DMS114 treated with DMSO at 0.1 percent for 48 hours (cell line): Measurements from ENCODE around the gene PARP12.
A peak's percentile ranks its signal among the peaks of the same experiment; 100 is the strongest.
"Not testable (repeated sequence)": the region's sequence is repeated elsewhere in the genome, so short reads cannot be mapped to it uniquely, and the experiment has no call there.

Experiments used
- DNase-seq: peaks from one replicate; lab custom pipeline; 2025; ENCODE audit not compliant: unreplicated experiment; lab: John Stamatoyannopoulos, UW

Gene PARP12

DNA sequence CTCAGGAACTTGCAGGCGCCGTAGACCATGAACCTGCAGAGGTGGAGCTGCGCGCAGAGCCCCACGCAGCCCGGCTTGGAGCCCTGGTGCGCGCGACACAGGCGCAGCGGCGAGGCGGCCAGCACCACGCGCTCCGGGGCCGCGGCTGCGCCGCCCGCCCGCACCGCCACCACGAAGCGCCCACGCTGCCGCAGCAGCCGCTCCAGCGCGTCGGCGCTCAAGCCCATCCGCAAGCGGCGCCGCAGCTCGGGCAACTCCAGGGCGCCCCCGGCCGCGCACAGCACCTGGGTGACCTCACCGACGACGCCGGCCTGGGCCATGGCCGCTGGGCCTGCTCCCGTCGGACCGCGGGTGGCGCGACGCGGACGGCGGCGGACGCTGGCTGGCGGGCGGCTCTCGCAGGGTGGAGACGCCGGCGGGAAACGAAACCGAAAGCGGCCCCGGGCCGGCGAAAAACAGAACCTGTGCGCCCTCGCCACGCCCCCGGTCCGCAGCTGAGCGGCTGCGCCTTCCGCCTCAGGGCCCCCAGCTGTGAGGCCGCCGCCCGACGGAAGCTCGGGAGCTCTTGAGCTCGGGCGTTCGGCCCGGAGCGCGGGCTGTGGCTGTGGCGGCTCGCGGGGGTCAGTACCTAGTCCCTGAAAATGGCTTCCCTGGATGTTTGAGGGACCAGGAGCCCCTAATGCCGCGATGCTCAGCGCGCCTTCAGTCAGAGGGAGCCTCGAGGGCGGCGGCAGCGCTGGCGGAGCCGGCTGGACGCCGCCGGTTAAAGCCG, at the start of gene PARP12:
Gene PARP12, minus strand, starts transcription at position 424 of the 772 bp plus-strand sequence. Its CDS starts 104 bp downstream, at position 320.
- DNase-seq: peak; percentile 13

DNA sequence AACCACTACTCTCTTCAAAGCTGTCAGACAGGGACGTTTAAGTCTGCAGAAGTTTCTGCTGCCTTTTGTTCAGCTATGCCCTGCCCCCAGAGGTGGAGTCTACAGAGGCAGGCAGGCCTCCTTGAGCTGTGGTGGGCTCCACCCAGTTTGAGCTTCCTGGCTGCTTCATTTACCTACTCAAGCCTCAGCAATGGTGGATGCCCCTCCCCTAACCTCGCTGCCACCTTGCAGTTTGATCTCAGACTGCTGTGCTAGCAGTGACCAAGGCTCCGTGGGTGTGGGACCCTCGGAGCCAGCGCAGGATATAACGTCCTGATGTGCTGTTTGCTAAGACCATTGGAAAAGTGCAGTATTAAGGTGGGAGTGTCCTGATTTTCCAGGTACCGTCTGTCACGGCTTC, 46.0 kb upstream of the PARP12 start:
- not testable (repeated sequence) for DNase-seq

DNA sequence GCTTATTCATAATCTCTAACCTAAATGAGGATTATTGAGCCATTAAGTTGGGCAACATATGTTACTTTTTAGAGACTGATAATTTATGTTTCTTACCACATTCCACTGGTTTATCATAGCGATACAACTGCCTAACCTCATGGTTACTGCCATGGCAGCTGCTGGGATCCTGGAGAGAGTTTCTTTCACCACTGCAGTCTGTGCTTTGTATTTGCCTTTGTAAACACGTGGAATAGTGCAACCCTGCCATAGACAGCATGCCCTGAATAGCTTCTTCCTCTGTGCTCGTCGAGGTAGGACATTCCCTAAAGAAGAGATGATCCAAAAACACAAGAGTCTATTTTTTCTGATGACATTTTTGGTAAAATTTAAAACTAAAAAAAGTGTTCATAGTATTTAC, 33.7 kb upstream of the PARP12 start:
- no peak for DNase-seq

- DNase-seq: no peak
These were observed 30.6 kb upstream of the PARP12 start for GRCh38 chr7:140093375-140093774.

GRCh38 chr7:140085447-140085846, 22.7 kb upstream of the PARP12 start:
- DNase-seq: no peak

GRCh38 chr7:140084972-140085371, 22.2 kb upstream of the PARP12 start:
- no peak for DNase-seq

DNA sequence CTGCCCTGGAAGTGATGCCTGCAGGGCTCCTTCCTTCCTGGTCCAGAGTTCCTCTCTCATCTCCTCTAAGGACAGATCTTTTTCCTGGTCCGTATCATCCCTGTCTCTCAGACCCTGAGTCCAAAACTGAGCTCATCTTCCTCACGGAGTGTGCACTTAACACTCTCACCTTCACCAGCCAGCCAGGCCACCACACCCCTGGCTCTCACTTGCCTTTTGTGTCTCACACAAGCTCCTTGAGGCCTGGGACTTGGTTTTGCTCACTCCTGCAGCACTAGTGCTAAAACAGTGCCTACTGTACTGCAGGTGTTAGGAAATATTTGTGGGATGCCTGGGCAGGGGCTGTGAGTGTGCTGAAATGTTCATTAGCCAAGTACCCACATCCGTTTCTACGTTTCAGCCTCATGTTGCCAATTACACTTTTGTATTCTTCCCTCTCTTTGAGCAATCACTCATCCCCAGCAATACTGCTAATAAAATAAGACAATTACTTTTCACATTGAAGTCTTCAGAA, 21.4 kb upstream of the PARP12 start:
- DNase-seq: no peak

DNA sequence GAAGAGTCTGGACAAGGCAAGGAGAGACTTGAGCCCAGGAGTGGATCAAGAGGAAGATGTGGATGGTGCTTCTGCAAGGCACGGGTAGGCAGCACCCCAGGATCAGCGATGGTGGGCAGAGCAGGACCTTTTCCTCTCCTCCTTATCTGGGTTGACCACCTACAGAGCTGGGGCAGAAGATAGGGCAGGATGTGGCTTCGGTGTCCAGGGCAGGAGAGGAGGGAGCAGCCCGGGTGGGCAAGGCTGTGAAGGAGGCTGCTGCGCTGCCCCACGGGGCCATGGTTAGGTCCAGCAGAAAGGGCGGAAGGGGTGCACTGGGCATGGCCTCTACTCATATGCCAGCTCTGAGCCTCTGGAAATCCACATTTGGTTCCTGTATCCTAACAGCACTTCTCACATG, 20.0 kb upstream of the PARP12 start:
- DNase-seq: no peak

GRCh38 chr7:140081774-140082425, 19.1 kb upstream of the PARP12 start:
- DNase-seq: no peak

DNA sequence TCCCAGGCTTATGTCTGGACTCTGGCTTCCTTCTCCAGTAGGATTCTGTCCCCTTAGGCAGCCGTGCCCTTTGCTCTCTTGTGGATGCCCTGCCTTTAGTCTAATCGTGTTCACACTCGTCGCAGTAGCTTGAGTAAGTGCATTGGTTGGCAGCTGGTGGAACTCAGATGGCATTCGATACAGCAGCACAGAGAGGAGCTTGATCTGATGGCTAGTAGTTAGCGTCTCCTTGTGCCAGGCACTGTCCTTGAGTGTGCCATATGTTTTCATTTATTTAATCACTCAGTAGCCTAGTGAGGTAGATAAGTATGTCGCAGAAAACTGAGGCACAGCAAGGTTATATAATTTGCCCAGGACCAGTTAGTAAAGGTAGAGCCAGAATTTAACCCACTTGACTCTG, 18.2 kb upstream of the PARP12 start:
- DNase-seq: no peak

- DNase-seq: no peak
These were observed 16.4 kb upstream of the PARP12 start for GRCh38 chr7:140079121-140079536.

GRCh38 chr7:140078392-140078791, 15.6 kb upstream of the PARP12 start:
- no peak for DNase-seq

DNA sequence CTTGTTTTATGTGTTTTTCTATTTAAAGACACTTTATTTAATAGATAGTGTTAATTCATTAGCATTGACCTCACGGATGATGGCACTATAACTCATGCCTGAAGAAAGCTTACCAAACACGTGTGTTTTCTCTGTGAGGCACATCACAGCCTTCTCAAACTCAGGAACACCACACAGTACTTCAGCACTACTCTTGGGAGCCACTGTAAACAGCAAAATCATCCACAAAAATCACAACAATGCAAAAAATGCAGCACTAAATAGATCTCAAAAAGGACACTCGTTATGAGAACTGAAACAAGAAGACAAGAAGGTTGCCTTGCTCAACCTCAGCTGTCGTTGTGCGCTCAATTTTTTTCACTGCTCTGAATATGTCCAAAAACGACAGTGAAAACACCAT, 12.0 kb upstream of the PARP12 start:
- no peak for DNase-seq

DNA sequence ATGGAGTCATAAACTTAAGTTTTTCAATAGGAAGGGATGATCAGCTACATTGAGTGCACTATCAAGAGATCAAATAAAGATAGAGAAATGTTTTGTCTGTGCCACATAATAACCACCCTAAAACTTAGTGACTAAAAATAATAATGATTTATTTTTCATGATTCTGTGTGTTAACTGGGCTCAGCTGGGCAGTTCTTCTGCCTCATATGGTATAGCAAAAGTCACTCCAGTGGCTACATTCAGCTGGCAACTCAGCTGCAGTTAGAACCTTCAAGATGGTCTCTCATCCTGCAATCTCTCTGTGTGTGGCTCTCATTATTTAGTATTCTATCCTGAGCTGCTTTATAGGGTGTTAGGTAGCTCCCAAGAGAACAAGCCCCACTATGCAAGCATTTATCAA, 7.8 kb upstream of the PARP12 start:
- no peak for DNase-seq

GRCh38 chr7:140069298-140069949, 6.7 kb upstream of the PARP12 start:
- no peak for DNase-seq

- no peak for DNase-seq
These were observed 5.3 kb upstream of the PARP12 start for GRCh38 chr7:140068033-140068432.

DNA sequence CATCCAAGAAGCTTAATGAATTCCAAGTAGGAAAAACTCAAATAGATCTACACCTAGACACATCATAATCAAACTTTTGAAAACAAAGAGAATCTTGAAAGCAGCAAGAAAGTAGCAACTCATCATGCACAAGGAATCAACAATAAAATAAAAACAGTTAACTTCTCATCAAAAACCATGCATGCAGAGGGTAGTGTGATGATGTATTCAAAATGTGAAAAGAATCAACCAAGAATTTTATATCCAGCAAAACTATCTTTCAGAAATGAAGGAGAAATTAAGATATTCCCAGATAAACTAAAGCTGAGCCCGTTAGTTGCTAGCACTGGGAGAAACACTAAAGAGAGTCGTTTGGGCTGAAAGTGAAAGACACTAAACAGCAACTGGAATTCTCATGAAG, 4.3 kb upstream of the PARP12 start:
- DNase-seq: no peak

DNA sequence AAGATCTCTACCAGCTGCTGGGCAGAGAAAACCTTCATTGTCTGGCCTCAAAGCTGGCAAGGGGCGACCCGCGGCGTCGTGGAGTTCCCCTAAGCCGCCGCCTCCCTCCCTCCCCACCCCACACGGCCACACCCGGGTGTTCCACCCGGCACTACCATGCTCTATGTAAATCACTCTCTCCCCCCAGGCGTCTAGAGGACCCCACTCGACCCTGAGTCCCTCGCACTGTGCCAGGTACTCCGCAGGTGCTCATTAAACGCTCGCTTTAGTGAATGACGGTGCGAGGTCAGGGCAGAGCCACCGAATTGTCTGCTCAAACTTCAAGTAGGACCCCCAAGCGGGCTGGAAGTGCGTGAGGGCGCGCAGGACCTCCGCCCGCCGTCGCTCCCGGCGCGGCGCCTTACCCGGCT, 628 bp downstream of the PARP12 start:
- DNase-seq: no peak

- DNase-seq: no peak
These were observed 1.2 kb downstream of the PARP12 start for GRCh38 chr7:140061607-140061930.

- no peak for DNase-seq
These were observed 1.8 kb downstream of the PARP12 start for GRCh38 chr7:140060788-140061606.

DNA sequence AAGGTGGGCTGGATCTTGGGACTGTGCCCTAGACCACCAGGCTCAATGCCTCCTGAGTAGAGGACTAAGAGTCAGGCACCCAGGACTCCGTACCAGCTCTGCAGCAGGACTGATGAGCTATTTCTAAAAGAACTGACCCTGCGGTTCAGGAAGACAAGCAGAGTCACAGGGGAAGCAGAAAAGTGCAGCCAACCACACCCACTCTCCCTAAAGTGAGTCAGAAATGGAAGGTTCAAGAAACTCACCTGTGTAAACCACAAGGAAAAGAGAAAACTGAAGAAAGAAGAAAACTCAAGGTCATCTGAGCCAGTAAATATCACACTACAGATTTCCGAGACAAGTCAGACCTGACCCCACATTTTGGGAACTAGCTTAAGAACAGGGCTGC, 2.5 kb downstream of the PARP12 start:
- DNase-seq: no peak
